ENCODE data around the gene TSHZ2.

The TSHZ2 gene

GRCh38 chr20:53265304-53265875 lies 293.2 kb downstream of the TSHZ2 start:
- no peak for DNase-seq
- in situ Hi-C loops (cut with HindIII; ENCODE audit: low pct_ligation_motif_present, low pct_unique_long_range_greater_than_20kb, low sequenced_read_pairs), result no loop called here

- no peak for DNase-seq
Measured at GRCh38 chr20:53269380-53269779, 297.2 kb downstream of the TSHZ2 start.

GRCh38 chr20:53270792-53271375 lies 298.7 kb downstream of the TSHZ2 start:
- in situ Hi-C loops (cut with HindIII; ENCODE audit: low pct_ligation_motif_present, low pct_unique_long_range_greater_than_20kb, low sequenced_read_pairs), result no loop called here
- no peak for DNase-seq

More at GRCh38 chr20:53269380-53269779, 297.2 kb downstream of the TSHZ2 start:
- in situ Hi-C loops (cut with HindIII; ENCODE audit: low pct_ligation_motif_present, low pct_unique_long_range_greater_than_20kb, low sequenced_read_pairs), result no loop called here

DNA sequence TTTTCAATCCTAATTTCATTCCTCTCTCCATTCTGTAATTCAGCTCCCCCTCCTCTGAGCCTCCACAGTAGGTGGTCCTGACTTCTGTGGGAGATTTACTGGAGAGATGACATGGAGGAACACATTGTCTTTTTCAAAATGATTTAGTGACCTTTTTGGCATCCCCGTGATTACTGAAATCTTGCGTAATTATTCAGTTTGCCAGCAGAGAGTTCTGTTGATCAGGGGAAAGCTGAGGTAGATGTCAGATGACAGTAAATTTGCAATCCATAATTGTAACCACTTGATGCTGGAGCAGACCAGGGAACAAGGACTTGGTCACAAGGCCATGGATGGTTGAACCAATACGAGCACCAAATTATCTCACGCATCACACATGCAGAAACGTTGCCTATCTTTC lies 302.2 kb downstream of the TSHZ2 start:
- in situ Hi-C loops (cut with HindIII; ENCODE audit: low pct_ligation_motif_present, low pct_unique_long_range_greater_than_20kb, low sequenced_read_pairs), result no loop called here
- DNase-seq, result no peak

DNA sequence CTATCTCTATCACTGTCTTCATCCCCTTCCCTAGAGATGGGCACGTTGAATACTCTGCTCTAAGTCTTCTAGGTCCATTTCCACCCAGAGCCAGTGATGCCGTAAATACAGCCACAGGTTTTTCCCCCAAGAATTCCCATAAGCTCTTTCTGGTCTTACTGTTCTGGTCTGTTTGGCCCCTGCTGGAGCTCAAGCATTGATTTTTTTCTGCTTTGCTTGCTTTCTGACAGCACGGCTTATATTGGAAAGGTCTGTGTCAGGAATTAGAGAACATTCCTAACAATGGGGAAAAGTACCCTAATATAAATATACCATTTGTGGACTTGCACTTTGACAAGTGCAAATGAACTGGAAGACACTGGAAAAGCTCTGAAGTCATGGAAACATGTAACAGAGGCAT lies 302.6 kb downstream of the TSHZ2 start:
- in situ Hi-C loops (cut with HindIII; ENCODE audit: low pct_ligation_motif_present, low pct_unique_long_range_greater_than_20kb, low sequenced_read_pairs), result no loop called here
- no peak for DNase-seq

GRCh38 chr20:53276143-53276542 lies 304.0 kb downstream of the TSHZ2 start:
- in situ Hi-C loops (cut with HindIII; ENCODE audit: low pct_ligation_motif_present, low pct_unique_long_range_greater_than_20kb, low sequenced_read_pairs), result no loop called here

DNA sequence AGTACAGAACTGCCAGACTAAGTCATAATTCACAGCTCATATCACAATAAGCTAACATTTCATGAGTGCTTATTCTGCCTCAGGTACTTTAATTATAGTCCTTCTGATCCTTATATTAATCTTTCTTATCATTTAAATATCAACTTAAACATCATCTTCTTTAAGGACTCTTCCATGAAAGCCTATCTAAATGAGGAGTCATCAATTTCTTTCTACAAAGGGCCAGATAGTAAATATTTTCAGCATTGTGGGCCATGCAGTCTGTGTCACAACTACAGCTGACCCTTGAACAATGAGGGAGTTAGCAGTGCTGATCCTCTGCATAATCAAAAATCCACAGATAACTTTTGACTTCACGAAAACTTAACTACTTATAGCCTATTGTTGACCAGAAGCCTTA lies 306.4 kb downstream of the TSHZ2 start:
- in situ Hi-C loops (cut with HindIII; ENCODE audit: low pct_ligation_motif_present, low pct_unique_long_range_greater_than_20kb, low sequenced_read_pairs), result no loop called here

More at GRCh38 chr20:53276143-53276542, 304.0 kb downstream of the TSHZ2 start:
- DNase-seq, result no peak

DNA sequence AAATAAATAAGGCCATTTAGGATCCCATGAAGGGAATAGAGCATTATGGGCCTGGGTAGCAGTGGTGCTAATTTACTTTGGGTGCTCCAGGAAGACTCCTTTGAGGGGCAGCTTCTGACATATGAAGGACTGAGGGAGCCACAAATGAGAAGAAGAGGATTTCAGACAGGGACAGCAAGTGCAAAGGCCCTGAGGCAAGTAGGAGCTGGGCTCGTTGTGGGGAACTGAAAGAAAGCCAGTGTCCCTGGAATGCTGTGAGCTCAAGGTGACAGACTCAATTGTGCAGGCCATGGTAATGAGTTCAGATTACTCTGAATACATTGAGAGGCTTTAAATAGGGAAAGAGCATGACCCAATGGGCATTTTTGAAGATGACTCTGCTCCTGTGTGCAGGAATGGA lies 307.6 kb downstream of the TSHZ2 start:
- DNase-seq, result no peak
- in situ Hi-C loops (cut with HindIII; ENCODE audit: low pct_ligation_motif_present, low pct_unique_long_range_greater_than_20kb, low sequenced_read_pairs), result no loop called here

More for the DNA sequence above, 306.4 kb downstream of the TSHZ2 start:
- DNase-seq, result no peak

DNA sequence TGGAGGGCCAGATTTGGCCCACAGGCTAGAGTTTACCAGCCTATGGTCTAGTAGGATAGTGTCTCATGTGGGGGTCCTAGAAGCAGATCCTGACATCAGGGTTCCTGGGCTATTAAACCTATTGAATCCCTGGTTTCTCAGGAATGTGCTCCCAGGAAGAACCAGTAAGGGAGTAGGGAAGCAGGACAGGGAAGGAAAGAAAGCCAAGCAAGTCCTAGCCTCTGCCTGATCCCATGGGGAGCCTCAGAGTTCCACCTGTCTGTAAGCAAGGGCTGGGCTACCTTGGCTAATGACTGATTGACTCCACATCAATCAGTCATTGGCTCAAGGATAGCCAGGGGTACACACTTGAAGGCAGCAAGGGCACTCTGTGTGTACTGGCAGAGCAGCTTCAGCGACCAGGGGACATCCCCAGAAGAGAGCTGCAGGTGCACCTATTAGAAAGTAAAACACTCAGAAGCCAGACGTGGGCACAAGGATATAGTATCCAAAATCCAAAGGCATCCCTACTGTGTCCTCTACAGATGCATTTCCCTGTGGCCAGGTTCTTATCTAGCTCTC lies 309.5 kb downstream of the TSHZ2 start:
- DNase-seq, result no peak
- in situ Hi-C loops (cut with HindIII; ENCODE audit: low pct_ligation_motif_present, low pct_unique_long_range_greater_than_20kb, low sequenced_read_pairs), result no loop called here

DNA sequence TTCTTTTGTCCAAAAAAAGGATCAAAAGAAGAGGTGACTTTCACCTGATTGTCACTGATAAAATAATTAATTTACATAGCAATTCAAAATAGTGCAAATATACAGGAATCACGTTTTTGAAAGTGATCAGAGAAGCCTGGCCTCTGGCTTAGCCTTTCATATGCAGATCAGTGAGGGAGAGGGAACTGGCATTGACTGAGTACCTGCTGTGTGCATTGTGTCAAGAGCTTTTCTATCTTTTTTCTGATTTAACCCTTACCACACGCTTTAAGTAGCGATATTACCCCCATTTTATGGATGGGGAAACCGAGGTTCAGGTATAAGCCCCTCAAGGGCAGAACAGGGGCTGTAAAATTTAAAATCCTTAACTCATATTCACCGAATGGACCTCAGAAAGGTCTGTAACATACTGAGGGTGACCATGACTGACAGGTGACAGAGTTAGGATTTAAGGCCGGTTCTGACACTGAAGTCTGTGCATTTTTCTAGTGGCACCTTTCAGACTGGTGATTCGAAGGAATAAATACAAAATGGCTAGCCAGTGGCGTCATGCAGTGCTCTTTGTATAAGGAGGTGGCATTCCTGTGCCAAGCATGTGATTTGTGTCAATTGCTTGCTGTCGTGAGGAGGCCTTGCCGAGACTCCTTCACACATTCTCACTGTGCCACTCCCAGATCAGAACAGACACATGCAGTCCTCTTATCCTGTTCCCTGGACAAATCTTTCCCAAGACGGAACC lies 310.2 kb downstream of the TSHZ2 start:
- DNase-seq, result no peak
- in situ Hi-C loops (cut with HindIII; ENCODE audit: low pct_ligation_motif_present, low pct_unique_long_range_greater_than_20kb, low sequenced_read_pairs), result no loop called here

GRCh38 chr20:53283011-53283410 lies 310.9 kb downstream of the TSHZ2 start:
- in situ Hi-C loops (cut with HindIII; ENCODE audit: low pct_ligation_motif_present, low pct_unique_long_range_greater_than_20kb, low sequenced_read_pairs), result no loop called here
- DNase-seq, result no peak

DNA sequence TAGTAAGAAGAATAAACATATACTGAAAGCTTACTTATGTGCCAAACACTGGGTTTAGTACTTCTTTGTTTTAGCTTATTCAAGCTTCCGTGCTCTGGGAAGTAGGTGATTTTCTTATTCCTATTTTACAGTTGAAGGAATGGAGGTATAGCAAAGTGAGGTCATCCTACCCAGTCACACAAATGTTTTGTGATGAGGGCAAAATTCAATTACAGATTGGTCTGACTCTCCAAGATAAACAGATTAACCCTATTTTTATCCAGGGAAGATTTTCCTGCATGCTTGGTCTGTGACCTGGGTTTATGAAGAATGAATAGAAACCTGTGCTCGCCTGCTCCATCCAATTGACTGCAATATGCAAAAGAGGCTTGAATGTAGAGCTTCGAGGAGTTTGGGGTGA lies 311.4 kb downstream of the TSHZ2 start:
- in situ Hi-C loops (cut with HindIII; ENCODE audit: low pct_ligation_motif_present, low pct_unique_long_range_greater_than_20kb, low sequenced_read_pairs), result no loop called here
- no peak for DNase-seq

DNA sequence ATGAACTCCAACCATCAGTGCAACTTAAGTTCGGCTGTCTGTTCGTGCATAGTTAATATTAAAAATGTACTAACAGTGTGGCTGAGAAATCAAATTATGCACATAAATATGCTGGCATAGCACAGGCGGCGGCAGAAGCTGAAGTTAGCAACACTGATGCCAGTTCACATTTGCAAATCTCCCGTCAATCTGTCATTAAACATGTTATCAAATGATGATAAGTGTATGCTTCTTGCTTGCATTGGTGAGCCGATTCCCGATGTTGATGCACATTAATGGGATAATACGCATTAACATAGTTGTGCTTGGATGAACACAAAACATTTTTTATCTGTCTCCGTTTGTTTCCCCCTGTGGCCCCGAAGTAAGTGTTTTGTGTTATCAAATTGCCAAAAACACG lies 312.1 kb downstream of the TSHZ2 start:
- in situ Hi-C loops (cut with HindIII; ENCODE audit: low pct_ligation_motif_present, low pct_unique_long_range_greater_than_20kb, low sequenced_read_pairs), result no loop called here
- no peak for DNase-seq

- DNase-seq, result no peak
- in situ Hi-C loops (cut with HindIII; ENCODE audit: low pct_ligation_motif_present, low pct_unique_long_range_greater_than_20kb, low sequenced_read_pairs), result no loop called here
Measured at GRCh38 chr20:53284696-53285095, 312.5 kb downstream of the TSHZ2 start.

DNA sequence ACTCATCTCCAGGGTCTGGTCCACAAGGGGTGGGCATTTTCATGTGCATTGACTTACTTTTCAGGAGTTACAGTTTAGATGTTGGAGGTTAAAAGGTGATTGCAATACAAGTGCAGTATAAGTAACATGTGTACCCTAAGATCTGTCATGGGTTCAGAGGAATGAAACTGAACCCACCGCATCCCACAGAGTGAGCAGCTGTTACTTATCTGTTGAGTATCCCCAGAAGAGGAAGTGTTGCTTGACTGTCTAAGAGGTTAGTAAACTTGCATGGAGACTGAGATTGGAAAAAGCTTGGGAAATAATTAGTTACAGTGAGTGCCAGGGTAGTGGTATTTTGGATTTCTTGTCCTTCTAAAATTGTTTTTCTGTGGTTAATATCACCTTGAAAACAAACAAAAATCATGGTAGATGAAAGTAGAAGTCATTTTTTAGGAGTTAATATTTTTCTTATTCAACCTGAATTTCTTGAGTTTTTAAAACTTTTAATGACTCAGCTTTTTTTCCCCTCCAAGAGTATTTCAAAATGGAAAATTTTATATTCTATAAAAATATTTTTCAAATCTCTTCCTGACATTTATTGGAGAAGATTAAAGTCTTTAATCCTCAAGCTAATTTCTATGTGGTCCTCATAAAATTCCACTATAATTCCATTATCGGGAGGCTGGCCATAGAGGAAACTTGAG lies 315.3 kb downstream of the TSHZ2 start:
- in situ Hi-C loops (cut with HindIII; ENCODE audit: low pct_ligation_motif_present, low pct_unique_long_range_greater_than_20kb, low sequenced_read_pairs), result no loop called here
- DNase-seq, result no peak

DNA sequence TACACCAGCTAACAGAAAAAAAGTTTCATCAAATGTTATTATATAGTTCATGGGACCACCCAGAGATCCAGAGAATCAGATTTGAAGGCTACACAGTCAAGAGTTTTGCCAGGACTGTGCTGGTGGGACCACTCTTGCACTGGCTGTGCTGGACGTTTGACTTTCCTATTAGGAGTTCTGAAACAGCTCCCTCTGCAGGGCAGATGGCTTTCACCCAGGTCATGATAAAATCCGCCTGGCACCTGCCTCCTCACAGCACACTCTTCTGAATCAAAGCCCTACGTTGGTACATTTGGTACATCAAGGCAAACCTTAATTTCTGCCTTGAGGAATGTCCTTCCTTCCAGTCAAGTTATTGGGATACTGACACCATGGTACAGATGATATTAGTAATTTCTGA lies 319.4 kb downstream of the TSHZ2 start:
- peak; percentile 8 for DNase-seq
- in situ Hi-C loops (cut with HindIII; ENCODE audit: low pct_ligation_motif_present, low pct_unique_long_range_greater_than_20kb, low sequenced_read_pairs), result no loop called here

DNA sequence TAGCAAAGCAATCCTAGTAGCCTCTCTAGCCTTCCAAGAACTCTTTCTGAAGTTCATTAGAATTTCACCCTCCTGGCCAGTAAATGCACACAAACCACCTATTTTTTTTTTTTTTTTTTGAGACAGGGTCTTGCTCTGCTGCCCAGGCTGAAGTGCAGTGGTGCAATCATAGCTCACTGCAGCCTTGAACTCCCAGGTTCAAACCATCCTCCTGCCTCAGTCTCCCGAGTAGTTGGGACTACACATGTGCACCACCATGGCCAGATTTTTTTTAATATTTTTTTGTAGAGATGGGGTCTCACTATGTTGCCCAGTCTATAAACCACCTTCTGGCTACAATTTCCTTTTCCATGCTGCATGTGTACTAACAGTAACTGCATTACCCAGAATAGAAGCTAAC lies 320.2 kb downstream of the TSHZ2 start:
- in situ Hi-C loops (cut with HindIII; ENCODE audit: low pct_ligation_motif_present, low pct_unique_long_range_greater_than_20kb, low sequenced_read_pairs), result no loop called here
- no peak for DNase-seq

DNA sequence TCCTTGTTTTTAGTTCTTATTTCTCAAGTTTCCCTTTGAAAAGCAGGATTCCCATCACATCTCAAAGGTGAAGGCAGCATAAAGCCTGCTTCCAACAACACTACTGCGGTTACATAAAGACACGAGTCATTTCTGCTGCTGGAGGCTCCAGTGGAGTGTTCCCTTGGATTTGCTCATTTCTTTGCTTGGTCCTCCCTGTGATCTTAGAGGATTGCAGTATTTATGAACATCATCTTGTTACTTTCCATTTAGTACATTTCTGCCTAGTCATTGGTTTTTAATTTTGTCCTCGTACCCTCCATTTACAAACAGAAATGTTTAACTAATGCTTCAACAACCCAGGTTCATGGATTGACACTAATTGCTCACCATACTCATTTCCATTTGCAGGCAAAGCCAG lies 322.6 kb downstream of the TSHZ2 start:
- in situ Hi-C loops (cut with HindIII; ENCODE audit: low pct_ligation_motif_present, low pct_unique_long_range_greater_than_20kb, low sequenced_read_pairs), result no loop called here
- no peak for DNase-seq

DNA sequence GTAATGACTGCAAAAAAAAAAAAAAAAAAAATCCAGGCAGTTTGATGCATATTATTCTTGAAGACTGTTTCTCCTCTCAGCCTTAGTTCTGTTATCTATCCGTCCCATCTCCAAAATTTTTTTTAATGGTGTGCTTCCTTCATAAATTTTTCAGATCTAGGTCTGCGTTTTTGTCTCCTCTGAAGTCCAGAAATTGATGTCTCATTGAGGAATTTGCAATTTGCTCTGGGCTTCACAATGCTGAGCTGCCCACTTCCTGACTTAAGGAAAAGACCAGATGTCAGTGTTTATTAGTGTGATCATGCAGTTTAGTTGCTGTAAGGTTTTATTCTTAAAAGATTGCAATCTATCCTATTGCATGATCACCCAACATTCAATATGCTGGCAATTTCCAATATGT lies 323.9 kb downstream of the TSHZ2 start:
- in situ Hi-C loops (cut with HindIII; ENCODE audit: low pct_ligation_motif_present, low pct_unique_long_range_greater_than_20kb, low sequenced_read_pairs), result no loop called here
- DNase-seq, result no peak

Data from ACHN (cell line).